WTC11 (cell line): ENCODE measurements around the gene CCDC60. TPM values are rescaled to one million over a fixed set of nuclear protein-coding genes. Genes with fewer than 3 reads are reported as not detected.

Source experiments
- ATAC-seq: fragments of 200-7000 bp; cut with Tn5 transposase; 2 replicates; pipeline ENCODE4 v1.10.0; 2021; ENCODE audit warnings: mild to moderate bottlenecking, moderate library complexity
- CTCF ChIA-PET: fragments of 300-600 bp; sonication (Branson Sonifier 250); formaldehyde crosslinking; loops from one replicate; lab custom pipeline; 2021; ENCODE audit warnings: antibody characterized with exemption; lab: Charles Lee
- POLR2A ChIA-PET: fragments of 350-600 bp; sonication (Branson Sonifier 250); formaldehyde crosslinking; loops from one replicate; lab custom pipeline; 2021; ENCODE audit warnings: antibody characterized with exemption; lab: Charles Lee
- DNase-seq: peaks from one replicate; pipeline ENCODE4 v3.0.0; 2021; ENCODE audit warnings: low spot score
- H3K27ac Mint-ChIP-seq: 2 replicates; pipeline ENCODE4 v1.8.0; 2021; ENCODE audit warnings: mixed read lengths
- H3K27me3 Mint-ChIP-seq: 2 replicates; pipeline ENCODE4 v1.8.0; 2021; ENCODE audit warnings: low read depth, mild to moderate bottlenecking, moderate library complexity, mixed read lengths
- H3K36me3 Mint-ChIP-seq: 2 replicates; pipeline ENCODE4 v1.8.0; 2021; ENCODE audit warnings: mixed read lengths
- H3K4me1 Mint-ChIP-seq: 2 replicates; pipeline ENCODE4 v1.8.0; 2022; ENCODE audit warnings: mixed read lengths
- H3K4me3 Mint-ChIP-seq: 2 replicates; pipeline ENCODE4 v1.8.0; 2021; ENCODE audit warnings: mild to moderate bottlenecking, moderate library complexity, mixed read lengths
- H3K9me3 Mint-ChIP-seq: 2 replicates; pipeline ENCODE4 v1.8.0; 2021; ENCODE audit warnings: mixed read lengths
- ARID4B ChIP-seq: sonication (generic); formaldehyde crosslinking; IDR thresholded peaks from 2 replicates; pipeline ENCODE4 v1.8.0; 2023; ENCODE audit warnings: missing genetic modification reagents, mild to moderate bottlenecking, borderline replicate concordance
- CTCF ChIP-seq: fragments of 200-600 bp; IDR thresholded peaks from 2 replicates; pipeline ENCODE4 v1.8.0; 2022; ENCODE audit warnings: antibody characterized with exemption
- ESRRA ChIP-seq: sonication (generic); formaldehyde crosslinking; IDR thresholded peaks from 2 replicates; pipeline ENCODE4 v1.8.1; 2022; ENCODE audit warnings: mild to moderate bottlenecking, missing genetic modification reagents, borderline replicate concordance
- ETV6 ChIP-seq: sonication (generic); formaldehyde crosslinking; IDR thresholded peaks from 2 replicates; pipeline ENCODE4 v1.8.1; 2022; ENCODE audit warnings: mild to moderate bottlenecking, missing genetic modification reagents
- MYBL2 ChIP-seq: sonication (generic); formaldehyde crosslinking; IDR thresholded peaks from 2 replicates; pipeline ENCODE4 v1.8.1; 2023; ENCODE audit warnings: mild to moderate bottlenecking, moderate library complexity, missing genetic modification reagents
- NFYB ChIP-seq: sonication (generic); formaldehyde crosslinking; conservative IDR thresholded peaks from 2 replicates; pipeline ENCODE4 v1.8.0; 2022; ENCODE audit warnings: low read depth, missing genetic modification reagents
- OVOL2 ChIP-seq: fragments of 250-450 bp; sonication (Bioruptor Pico); IDR thresholded peaks from 2 replicates; pipeline ENCODE4 v1.9.0; 2021; ENCODE audit warnings: mild to moderate bottlenecking, borderline replicate concordance
- SOX15 ChIP-seq: fragments of 250-450 bp; sonication (Bioruptor Pico); IDR thresholded peaks from 2 replicates; pipeline ENCODE4 v1.9.0; 2021; ENCODE audit warnings: mild to moderate bottlenecking
- ZMAT4 ChIP-seq: fragments of 250-450 bp; sonication (Bioruptor Pico); IDR thresholded peaks from 2 replicates; pipeline ENCODE4 v1.9.0; 2021; ENCODE audit warnings: mild to moderate bottlenecking
- ZNF317 ChIP-seq: sonication (generic); formaldehyde crosslinking; IDR thresholded peaks from 2 replicates; pipeline ENCODE4 v1.8.1; 2023; ENCODE audit warnings: low read depth, mild to moderate bottlenecking, moderate library complexity, missing genetic modification reagents, borderline replicate concordance
- ZNF425 ChIP-seq: fragments of 250-450 bp; sonication (Bioruptor Pico); conservative IDR thresholded peaks from 2 replicates; pipeline ENCODE4 v1.9.0; 2021; ENCODE audit warnings: mild to moderate bottlenecking
- total RNA-seq: library from RNA; stranded (reverse); gene quantifications from 3 replicates; pipeline ENCODE4 v1.2.3, GENCODE V29; 2021
- TF ChIP-seq, protein P1 (sequence below): sonication (generic); formaldehyde crosslinking; IDR thresholded peaks from 2 replicates; pipeline ENCODE4 v1.8.1; 2022; ENCODE audit warnings: missing genetic modification reagents, borderline replicate concordance
- TF ChIP-seq, protein P2 (sequence below): fragments of 250-450 bp; sonication (Bioruptor Pico); IDR thresholded peaks from 2 replicates; pipeline ENCODE4 v2.1.2; 2022; ENCODE audit warnings: mild to moderate bottlenecking, moderate library complexity
- TF ChIP-seq, protein P3 (sequence below): fragments of 250-450 bp; sonication (Bioruptor Pico); IDR thresholded peaks from 2 replicates; pipeline ENCODE4 v1.8.0; 2021; ENCODE audit warnings: mild to moderate bottlenecking

The CCDC60 gene
- total RNA-seq, 1 experiment from 2014 or later: 1.1 TPM

- H3K27me3 Mint-ChIP-seq: no peaks in the 10 kb centered on the region
- no peak overlapping the region for H3K4me3 Mint-ChIP-seq
- ATAC-seq: peak; percentile 16; the same call in 1 of the 2 replicates
- CTCF ChIA-PET: interaction anchor here (1.1 to 2.8 kb wide), 2 partner anchors 43 to 297 kb away, joined by 3 to 11 read pairs; partner anchors contain the start of gene PRKAB1
- peaks cover 44% of the 10 kb centered on the region for H3K4me1 Mint-ChIP-seq
- POLR2A ChIA-PET: no interaction called here
- no peak for TF ChIP-seq CTCF
- TF ChIP-seq ETV6 (CRISPR knock-in tag): no peak
- no peak for TF ChIP-seq SOX15 (CRISPR knock-in tag)
- TF ChIP-seq, protein P1, sequence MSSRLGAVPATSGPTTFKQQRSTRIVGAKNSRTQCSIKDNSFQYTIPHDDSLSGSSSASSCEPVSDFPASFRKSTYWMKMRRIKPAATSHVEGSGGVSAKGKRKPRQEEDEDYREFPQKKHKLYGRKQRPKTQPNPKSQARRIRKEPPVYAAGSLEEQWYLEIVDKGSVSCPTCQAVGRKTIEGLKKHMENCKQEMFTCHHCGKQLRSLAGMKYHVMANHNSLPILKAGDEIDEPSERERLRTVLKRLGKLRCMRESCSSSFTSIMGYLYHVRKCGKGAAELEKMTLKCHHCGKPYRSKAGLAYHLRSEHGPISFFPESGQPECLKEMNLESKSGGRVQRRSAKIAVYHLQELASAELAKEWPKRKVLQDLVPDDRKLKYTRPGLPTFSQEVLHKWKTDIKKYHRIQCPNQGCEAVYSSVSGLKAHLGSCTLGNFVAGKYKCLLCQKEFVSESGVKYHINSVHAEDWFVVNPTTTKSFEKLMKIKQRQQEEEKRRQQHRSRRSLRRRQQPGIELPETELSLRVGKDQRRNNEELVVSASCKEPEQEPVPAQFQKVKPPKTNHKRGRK: no peak
- no peak for TF ChIP-seq OVOL2 (CRISPR knock-in tag)
- no peak for TF ChIP-seq ESRRA (CRISPR knock-in tag)
- no peak for TF ChIP-seq ZMAT4 (CRISPR knock-in tag)
- TF ChIP-seq, protein P2, sequence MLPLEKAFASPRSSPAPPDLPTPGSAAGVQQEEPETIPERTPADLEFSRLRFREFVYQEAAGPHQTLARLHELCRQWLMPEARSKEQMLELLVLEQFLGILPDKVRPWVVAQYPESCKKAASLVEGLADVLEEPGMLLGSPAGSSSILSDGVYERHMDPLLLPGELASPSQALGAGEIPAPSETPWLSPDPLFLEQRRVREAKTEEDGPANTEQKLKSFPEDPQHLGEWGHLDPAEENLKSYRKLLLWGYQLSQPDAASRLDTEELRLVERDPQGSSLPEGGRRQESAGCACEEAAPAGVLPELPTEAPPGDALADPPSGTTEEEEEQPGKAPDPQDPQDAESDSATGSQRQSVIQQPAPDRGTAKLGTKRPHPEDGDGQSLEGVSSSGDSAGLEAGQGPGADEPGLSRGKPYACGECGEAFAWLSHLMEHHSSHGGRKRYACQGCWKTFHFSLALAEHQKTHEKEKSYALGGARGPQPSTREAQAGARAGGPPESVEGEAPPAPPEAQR (CRISPR knock-in tag): no peak
- no peak for TF ChIP-seq ARID4B (CRISPR knock-in tag)
- TF ChIP-seq NFYB (CRISPR knock-in tag): no peak
- TF ChIP-seq, protein P3, sequence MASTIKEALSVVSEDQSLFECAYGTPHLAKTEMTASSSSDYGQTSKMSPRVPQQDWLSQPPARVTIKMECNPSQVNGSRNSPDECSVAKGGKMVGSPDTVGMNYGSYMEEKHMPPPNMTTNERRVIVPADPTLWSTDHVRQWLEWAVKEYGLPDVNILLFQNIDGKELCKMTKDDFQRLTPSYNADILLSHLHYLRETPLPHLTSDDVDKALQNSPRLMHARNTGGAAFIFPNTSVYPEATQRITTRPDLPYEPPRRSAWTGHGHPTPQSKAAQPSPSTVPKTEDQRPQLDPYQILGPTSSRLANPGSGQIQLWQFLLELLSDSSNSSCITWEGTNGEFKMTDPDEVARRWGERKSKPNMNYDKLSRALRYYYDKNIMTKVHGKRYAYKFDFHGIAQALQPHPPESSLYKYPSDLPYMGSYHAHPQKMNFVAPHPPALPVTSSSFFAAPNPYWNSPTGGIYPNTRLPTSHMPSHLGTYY (CRISPR knock-in tag): no peak
- TF ChIP-seq ZNF317 (CRISPR knock-in tag): no peak
- no peak for TF ChIP-seq ZNF425
- TF ChIP-seq MYBL2 (CRISPR knock-in tag): no peak
- no peaks in the 10 kb centered on the region for H3K36me3 Mint-ChIP-seq
- H3K9me3 Mint-ChIP-seq: no peaks in the 10 kb centered on the region
- H3K27ac Mint-ChIP-seq: peak overlapping the region; percentile 46
- no peak for DNase-seq
Measured at GRCh38 chr12:119369907-119370546, 35.5 kb downstream of the CCDC60 start.
